LHCN-M2 (cell line): ENCODE data around the gene FGFR2. TPM values are rescaled to one million over a fixed set of nuclear protein-coding genes. Genes with fewer than 3 reads are reported as not detected.

Source experiments
- DNase-seq: peaks from one replicate; pipeline ENCODE4 v3.0.0-alpha.2; 2012; ENCODE audit warnings: low read depth
- total RNA-seq: library from RNA; depleted of rRNA; stranded (reverse); fragments of >200 nt; gene quantifications from 2 replicates; pipeline ENCODE4 v1.2.3, GENCODE V29; 2014

FGFR2 gene
- total RNA-seq, 1 experiment from 2014 or later, result not detected

- DNase-seq, result no peak
These were observed 44.6 kb downstream of the FGFR2 start for GRCh38 chr10:121553511-121554264.

- no peak for DNase-seq
These were observed 45.5 kb downstream of the FGFR2 start for GRCh38 chr10:121552746-121553145.

GRCh38 chr10:121551210-121551885 is 46.9 kb downstream of the FGFR2 start:
- DNase-seq, result no peak

DNA sequence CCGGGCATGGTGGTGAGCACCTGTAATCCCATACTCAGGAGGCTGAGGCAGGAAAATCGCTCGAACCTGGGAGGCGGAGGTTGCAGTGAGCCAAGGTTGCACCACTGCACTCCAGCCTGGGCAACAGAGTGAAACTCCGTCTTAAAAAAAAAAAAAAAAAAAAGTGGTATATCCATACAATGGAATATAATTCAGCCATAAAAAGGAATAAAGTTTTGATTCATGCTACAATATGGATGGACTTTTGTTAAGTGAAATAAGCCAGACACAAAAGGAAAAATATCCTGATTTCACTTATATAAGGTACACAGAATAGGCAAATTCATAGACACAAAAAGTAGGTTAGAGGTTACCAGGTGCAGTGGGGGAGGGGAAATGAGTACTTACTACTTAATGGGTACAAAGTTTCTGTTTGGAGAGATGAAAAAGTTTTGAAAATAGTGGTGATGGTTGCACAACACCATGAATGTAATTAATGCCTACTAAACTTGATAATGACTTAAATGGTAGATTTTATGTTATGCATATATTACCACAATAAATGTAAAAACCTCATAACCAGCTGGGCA is 53.9 kb downstream of the FGFR2 start:
- no peak for DNase-seq

- DNase-seq, result no peak
These were observed 54.7 kb downstream of the FGFR2 start for GRCh38 chr10:121543545-121543944.

DNA sequence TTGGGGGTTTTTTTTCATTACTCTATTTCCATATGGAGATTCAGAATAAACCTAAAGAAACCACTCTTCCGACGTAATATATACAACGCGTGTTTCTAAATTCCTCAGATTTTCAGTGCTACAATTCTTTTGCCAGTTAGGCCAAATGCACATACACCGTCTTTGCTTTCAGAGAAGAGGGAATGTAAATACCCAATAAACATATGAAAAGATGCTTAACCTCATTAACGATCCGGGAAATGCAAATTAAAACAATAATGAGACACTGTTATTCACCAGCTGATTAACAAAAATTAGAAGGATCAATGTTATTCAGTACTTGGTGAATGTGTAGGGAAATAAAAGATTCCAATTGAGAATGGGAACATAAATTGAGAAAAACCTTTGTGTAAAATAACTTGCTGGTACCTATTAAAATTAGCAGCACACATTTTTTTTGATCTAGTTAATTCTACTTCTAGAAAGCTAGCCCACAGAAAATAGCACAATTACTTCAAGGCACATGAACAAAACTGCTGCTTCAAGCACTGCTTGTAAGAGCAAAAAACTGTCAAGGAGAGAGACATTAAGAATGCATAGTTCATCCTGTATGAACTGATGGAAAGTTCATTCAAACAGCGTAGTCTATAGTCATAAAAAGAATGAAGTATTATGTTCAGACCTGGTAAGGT is 56.7 kb downstream of the FGFR2 start:
- DNase-seq, result no peak

DNA sequence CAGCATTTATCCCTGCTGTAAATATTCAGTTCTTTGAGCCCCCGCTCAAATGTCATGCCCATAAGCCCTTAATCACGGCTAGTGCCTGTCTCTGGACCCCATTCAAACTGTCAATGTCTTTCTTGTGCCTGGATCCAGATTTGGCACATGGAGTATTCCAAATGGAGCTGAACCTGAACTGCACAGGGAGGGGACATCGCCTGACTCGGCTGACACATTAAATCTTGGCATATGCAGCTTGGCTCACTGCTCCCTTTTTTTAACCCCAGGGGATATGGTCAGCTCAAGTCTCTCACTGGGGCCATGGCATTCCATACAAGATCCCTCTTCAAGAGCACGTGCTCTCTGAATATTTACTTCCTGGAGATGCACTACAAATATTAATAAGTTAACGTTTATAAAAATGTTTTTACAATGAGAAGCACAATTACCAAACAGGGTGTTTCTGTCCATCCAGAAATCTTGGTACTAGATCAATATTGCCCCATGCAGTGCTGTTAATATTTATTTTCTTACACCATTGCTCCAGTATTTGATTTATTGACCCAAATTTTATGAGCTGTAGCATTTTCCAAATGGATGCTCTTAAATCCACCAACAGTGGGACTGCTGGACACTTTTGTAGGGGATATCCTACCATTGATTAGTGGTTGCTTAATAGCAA is 57.4 kb downstream of the FGFR2 start:
- DNase-seq, result no peak

DNA sequence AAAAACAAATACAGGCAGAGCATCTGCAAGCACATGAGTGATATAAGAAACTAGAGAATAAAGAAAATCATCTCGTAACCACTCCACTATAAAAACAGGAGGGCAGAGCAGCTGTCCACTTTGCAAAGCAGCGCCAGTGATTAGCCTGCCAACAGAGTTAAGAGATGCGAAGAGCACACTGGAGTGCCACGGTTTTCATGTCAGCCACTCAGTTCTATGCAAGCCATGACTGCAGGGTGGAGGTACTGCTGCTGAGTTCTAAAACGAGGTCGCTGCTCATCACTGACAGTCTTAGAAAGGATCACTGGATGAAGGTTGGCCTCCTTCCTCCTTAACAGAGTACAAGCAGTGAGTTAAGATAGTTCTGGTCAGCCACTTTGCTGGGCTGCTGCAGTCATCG is 58.5 kb downstream of the FGFR2 start:
- no peak for DNase-seq

GRCh38 chr10:121536310-121536913 is 61.8 kb downstream of the FGFR2 start:
- DNase-seq, result no peak

DNA sequence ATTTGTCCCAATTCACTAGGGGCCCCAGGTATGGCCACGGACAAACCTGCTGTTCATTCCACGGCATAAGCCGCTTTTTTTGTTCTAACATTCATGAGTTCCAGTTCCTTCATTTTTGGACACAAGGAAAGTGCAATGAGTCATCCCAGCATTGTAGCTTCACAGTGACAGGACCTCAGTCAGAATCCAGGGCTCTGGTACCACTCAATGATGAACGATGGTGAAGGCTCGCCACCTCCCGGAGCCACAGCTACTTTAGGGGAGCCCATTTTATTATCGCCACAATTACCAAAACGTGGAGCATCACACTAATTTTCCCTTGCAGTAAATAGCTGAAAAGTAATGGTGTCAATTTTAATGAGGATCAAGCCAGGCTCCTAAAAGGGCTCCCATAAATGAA is 62.9 kb downstream of the FGFR2 start:
- DNase-seq, result no peak

- DNase-seq, result no peak
These were observed 65.9 kb downstream of the FGFR2 start for GRCh38 chr10:121532292-121532864.

DNA sequence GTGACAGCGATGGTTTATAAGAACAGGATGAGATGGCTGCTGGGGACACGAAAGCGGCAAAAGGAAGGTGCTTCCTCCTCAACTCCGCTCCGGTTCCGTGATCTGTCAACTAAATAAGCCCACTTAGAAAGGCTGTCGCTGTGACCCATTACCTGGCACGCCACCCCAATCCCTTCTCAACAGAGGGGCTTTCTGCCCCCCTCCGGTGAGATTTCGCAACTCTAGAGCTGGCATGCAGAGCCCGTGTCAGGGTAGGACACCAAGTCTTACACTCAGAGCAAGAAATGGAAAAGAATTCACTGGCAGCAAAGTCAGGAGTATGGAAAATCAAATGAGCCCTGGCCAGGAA is 66.4 kb downstream of the FGFR2 start:
- no peak for DNase-seq

- no peak for DNase-seq
These were observed 67.0 kb downstream of the FGFR2 start for GRCh38 chr10:121531076-121531829.

- DNase-seq, result no peak
These were observed 67.7 kb downstream of the FGFR2 start for GRCh38 chr10:121530481-121531075.

DNA sequence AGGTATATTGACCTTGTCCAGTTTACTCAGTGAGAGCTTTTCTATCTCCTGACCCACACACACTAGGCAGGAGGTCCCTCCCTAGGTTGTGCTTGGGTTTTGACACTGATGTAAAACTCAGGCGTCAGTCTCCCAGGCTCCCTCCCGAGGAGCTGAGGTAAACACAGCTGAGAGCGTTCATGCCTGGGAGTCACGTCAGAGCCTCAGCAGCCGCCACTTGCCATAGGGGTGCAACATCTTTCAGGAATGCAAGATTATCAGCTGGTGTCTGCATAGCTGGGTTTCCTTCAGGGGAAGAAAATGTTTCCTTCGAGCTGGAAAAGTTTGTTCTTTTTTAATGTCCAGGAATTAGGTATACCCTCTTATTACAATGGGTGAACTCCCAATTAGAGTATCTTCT is 70.6 kb downstream of the FGFR2 start:
- DNase-seq, result no peak

DNA sequence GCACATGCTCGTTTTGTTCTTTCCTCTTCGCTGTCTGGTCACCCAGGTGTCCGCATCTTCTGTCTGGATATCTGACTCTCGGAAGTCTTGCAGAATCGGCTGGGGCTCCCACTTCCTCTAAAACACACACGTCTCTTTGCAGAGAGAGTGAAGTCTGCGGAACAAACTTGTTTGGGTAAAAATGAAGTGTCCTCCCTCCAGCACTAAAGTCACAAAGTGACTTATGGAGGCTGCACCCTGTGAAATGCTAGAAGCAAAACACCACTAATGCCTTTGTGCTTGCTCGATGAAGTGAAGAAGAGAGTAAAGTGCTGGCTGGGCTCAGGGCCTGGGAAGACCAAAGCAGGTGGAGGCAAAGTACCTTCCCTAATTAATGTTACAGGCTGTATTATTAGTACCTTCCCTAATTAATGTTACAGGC is 71.4 kb downstream of the FGFR2 start:
- DNase-seq, result no peak

- no peak for DNase-seq
These were observed 72.0 kb downstream of the FGFR2 start for GRCh38 chr10:121526135-121526790.

DNA sequence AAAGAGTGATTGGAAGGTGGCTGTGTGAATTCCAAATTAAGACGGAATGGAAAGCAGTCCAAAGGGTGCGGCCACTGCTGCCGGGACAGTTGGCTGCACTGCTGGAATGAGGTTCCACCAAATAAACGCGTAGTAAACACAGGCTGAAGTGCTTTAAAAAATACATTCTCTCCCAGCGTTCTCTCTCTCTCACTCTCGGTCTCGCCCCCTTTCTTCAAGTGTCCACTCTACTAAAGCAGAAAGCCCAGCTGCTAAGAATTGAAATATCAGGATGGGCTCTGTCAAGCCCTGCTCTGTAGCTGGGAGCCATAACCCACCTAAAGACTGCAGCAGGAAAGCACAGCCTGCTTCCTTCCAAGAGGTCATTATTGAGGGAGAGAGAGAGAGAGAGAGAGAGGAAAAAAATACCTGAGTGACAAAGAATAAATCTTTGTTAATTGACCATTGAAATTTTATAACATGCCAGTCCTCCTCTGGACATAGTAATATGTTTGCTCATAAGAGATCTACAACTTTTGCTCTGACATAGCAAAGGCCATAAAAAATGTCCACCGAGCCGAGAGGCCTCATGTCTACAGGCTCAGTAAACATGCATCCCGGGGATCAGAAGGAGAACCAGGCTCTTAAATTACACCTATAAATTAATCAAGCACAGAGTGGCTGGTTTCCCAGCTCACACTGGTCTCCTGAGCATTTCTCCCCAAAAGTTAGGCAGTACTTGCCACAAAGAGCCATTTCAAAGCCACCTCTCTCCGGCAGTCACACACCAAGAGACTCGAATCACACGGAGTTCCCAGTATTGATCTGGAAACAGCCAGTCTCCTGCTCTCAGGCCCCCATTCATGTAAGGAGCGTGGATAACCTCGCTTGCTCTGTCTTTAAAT is 72.8 kb downstream of the FGFR2 start:
- no peak for DNase-seq
